SK-N-SH (cell line): ENCODE measurements around the gene KIF21B.

Experiments
- GABPA ChIP-seq: IDR thresholded peaks from 2 replicates; pipeline ENCODE4 v1.4.0; 2012; ENCODE audit warnings: low read depth, mild to moderate bottlenecking
- SIN3A ChIP-seq: IDR thresholded peaks from 2 replicates; pipeline ENCODE4 v1.6.1; 2012; ENCODE audit warnings: low read depth, mild to moderate bottlenecking, low read length, moderate library complexity, borderline replicate concordance
- TEAD4 ChIP-seq: IDR thresholded peaks from 2 replicates; pipeline ENCODE4 v1.4.0; 2012; ENCODE audit warnings: mild to moderate bottlenecking, borderline replicate concordance; ENCODE audit not compliant: insufficient read depth
- TF ChIP-seq, protein P1 (sequence below): fragments of 200-600 bp; sonication (generic); IDR thresholded peaks from 2 replicates; pipeline ENCODE4 v1.6.1; 2017; ENCODE audit warnings: antibody characterized with exemption, mild to moderate bottlenecking, moderate library complexity

DNA sequence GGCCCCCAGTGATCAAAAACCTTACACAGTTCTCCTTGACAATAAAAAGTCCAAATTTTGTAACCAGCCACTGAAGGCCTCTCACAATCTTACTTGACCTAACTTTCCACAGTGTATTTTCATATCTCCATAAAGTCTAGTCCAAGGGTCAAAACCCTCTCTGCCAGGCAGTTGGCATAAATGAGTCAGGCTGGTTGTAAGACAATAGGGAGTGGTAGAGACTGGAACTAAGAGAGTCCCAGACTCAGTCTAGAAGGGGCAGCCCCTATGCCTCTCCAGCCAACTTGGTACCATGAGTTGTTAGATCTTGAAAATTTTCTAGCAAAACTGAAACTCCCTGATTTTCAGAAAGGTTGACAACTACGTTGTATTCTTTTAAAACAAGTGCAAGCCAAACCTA is 21.0 kb downstream of the KIF21B start:
- TF ChIP-seq, protein P1, sequence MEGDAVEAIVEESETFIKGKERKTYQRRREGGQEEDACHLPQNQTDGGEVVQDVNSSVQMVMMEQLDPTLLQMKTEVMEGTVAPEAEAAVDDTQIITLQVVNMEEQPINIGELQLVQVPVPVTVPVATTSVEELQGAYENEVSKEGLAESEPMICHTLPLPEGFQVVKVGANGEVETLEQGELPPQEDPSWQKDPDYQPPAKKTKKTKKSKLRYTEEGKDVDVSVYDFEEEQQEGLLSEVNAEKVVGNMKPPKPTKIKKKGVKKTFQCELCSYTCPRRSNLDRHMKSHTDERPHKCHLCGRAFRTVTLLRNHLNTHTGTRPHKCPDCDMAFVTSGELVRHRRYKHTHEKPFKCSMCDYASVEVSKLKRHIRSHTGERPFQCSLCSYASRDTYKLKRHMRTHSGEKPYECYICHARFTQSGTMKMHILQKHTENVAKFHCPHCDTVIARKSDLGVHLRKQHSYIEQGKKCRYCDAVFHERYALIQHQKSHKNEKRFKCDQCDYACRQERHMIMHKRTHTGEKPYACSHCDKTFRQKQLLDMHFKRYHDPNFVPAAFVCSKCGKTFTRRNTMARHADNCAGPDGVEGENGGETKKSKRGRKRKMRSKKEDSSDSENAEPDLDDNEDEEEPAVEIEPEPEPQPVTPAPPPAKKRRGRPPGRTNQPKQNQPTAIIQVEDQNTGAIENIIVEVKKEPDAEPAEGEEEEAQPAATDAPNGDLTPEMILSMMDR = no peak
- TF ChIP-seq SIN3A = no peak
- TF ChIP-seq TEAD4 = no peak
- no peak for TF ChIP-seq GABPA
